GM21576 (cell line): ENCODE data around the gene CALM3.

Source experiments
- ATAC-seq: cut with Tn5 transposase; IDR thresholded peaks from one replicate; pipeline ENCODE4 v1.9.1; 2021; ENCODE audit warnings: mild to moderate bottlenecking, moderate library complexity; ENCODE audit not compliant: unreplicated experiment

CALM3 gene

GRCh38 chr19:46634656-46635218 is 33.6 kb downstream of the CALM3 start:
- no peak for ATAC-seq

- no peak for ATAC-seq
Observed at GRCh38 chr19:46635920-46636761, 35.0 kb downstream of the CALM3 start, which contains the start of gene GNG8. Gene GNG8 (minus strand): TSS chr19:46636202. CDS start chr19:46634682, 1,520 bp downstream.

GRCh38 chr19:46637224-46637623 is 36.1 kb downstream of the CALM3 start:
- ATAC-seq, result no peak

- no peak for ATAC-seq
Observed at GRCh38 chr19:46639358-46640182, 38.4 kb downstream of the CALM3 start.

GRCh38 chr19:46640656-46641055 is 39.5 kb downstream of the CALM3 start:
- no peak for ATAC-seq

GRCh38 chr19:46644720-46645119 is 43.6 kb downstream of the CALM3 start:
- ATAC-seq, result no peak

- no peak for ATAC-seq
Observed at GRCh38 chr19:46646402-46646801, 45.3 kb downstream of the CALM3 start.

- no peak for ATAC-seq
Observed at GRCh38 chr19:46648060-46648960, 47.2 kb downstream of the CALM3 start.

- ATAC-seq, result no peak
Observed at GRCh38 chr19:46648961-46649960, 48.1 kb downstream of the CALM3 start.

GRCh38 chr19:46650445-46650844 is 49.3 kb downstream of the CALM3 start:
- no peak for ATAC-seq

GRCh38 chr19:46654621-46655152 is 53.6 kb downstream of the CALM3 start:
- no peak for ATAC-seq

- no peak for ATAC-seq
Observed at GRCh38 chr19:46656541-46656940, 55.4 kb downstream of the CALM3 start.

GRCh38 chr19:46659151-46660007 is 58.2 kb downstream of the CALM3 start:
- ATAC-seq, result no peak

- ATAC-seq, result no peak
Observed at GRCh38 chr19:46660008-46660517, 58.9 kb downstream of the CALM3 start.
